Lower leg skin (tissue), 4 donors: ENCODE results near the gene ARHGAP15. TPM values are rescaled to one million over a fixed set of nuclear protein-coding genes. Genes with fewer than 3 reads are reported as not detected.

Experiments
- DNase-seq, 2 donors: peaks; one replicate each; pipeline ENCODE4 v3.0.0-alpha.2; 2019; ENCODE audit warnings: low spot score in 2 of 2
- H3K4me3 ChIP-seq: fragments of 200-600 bp; sonication (generic); 2 replicates; pipeline ENCODE4 v1.5.1; 2017; ENCODE audit warnings: mild to moderate bottlenecking, low read depth; ENCODE audit not compliant: poor library complexity, severe bottlenecking
- POLR2A ChIP-seq, 2 donors: fragments of 450-650 bp; IDR thresholded peaks; one replicate each; pipeline ENCODE4 v1.6.1; 2016 to 2017; ENCODE audit warnings: antibody characterized with exemption in 2 of 2, mild to moderate bottlenecking in 1 of 2, moderate library complexity in 1 of 2
- WGBS, 2 donors: methylation state at CpG; one replicate each; pipeline ENCODE4 v1.1.5; 2018; 5-methylcytosine and 5-hydroxymethylcytosine counted together
- intact Hi-C: fragments of 100-400 bp; cut with DNase I; formaldehyde crosslinking; loops from one replicate; pipeline ENCODE4 v1.15.0; 2023; ENCODE audit warnings: low total_unique reads
- total RNA-seq, 4 donors: library from RNA; depleted of rRNA; stranded (reverse); fragments of >200 nt; gene quantifications; one replicate each; pipeline ENCODE4 v1.1.0, GENCODE V29; 2016
- TF ChIP-seq, protein P1 (sequence below), 3 donors: fragments of 450-650 bp; IDR thresholded peaks; one replicate each; pipeline ENCODE4 v1.5.1; 2016; ENCODE audit warnings: antibody characterized with exemption in 3 of 3, mild to moderate bottlenecking in 3 of 3, moderate library complexity in 2 of 3

Gene ARHGAP15
- total RNA-seq, 4 donors from 2014 or later = 1.1 to 4.6 (median 2.4) TPM

DNA sequence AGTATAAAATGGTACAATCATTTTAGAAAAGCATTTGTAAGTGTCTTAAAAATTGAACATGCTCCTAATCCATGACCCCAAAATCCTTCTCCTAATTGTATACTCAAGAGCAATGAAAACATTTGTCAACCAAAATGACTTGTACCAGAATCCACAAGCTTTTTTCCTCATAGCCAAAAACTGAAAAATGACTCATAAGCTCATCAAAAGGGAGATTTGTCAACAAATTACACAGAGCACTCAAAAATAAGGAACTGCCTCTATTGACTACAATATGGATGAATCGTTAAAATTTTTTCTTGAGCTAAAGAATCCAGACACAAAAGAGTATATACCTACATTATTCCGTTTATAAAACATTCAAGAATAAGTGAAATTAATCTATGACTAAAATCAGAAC lies 544.8 kb downstream of the ARHGAP15 start:
- DNase-seq = no peak
- intact Hi-C loops = no loop called here
- TF ChIP-seq, protein P1, sequence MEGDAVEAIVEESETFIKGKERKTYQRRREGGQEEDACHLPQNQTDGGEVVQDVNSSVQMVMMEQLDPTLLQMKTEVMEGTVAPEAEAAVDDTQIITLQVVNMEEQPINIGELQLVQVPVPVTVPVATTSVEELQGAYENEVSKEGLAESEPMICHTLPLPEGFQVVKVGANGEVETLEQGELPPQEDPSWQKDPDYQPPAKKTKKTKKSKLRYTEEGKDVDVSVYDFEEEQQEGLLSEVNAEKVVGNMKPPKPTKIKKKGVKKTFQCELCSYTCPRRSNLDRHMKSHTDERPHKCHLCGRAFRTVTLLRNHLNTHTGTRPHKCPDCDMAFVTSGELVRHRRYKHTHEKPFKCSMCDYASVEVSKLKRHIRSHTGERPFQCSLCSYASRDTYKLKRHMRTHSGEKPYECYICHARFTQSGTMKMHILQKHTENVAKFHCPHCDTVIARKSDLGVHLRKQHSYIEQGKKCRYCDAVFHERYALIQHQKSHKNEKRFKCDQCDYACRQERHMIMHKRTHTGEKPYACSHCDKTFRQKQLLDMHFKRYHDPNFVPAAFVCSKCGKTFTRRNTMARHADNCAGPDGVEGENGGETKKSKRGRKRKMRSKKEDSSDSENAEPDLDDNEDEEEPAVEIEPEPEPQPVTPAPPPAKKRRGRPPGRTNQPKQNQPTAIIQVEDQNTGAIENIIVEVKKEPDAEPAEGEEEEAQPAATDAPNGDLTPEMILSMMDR (IDR thresholded peaks at IDR 0.05) = no peak
- TF ChIP-seq POLR2A (IDR thresholded peaks at IDR 0.05) = no peak
- no peak overlapping the region for H3K4me3 ChIP-seq
- 93 to 95% methylated on average over 2 of the region's 2 CpGs for WGBS, 2 donors

DNA sequence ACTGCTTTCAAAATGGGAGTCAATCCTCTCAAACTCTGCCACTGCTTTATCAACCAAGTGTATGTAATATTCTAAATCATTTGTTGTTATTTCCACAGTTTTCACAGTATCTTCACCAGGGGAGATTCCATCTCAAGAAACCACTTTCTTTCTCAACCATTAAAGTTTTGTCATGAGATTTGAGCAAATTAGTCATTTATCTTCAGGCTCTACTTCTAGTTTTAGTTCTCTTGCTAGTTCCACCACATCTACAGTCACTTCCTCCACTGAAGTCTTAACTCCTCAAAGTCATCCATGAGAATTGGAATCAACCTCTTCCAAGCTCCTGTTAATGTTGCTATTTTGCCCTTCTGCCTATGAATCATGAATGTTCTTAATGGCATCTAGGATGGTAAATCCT lies 545.8 kb downstream of the ARHGAP15 start:
- TF ChIP-seq, protein P1 (IDR thresholded peaks at IDR 0.05) = no peak
- TF ChIP-seq POLR2A (IDR thresholded peaks at IDR 0.05) = no peak

DNA sequence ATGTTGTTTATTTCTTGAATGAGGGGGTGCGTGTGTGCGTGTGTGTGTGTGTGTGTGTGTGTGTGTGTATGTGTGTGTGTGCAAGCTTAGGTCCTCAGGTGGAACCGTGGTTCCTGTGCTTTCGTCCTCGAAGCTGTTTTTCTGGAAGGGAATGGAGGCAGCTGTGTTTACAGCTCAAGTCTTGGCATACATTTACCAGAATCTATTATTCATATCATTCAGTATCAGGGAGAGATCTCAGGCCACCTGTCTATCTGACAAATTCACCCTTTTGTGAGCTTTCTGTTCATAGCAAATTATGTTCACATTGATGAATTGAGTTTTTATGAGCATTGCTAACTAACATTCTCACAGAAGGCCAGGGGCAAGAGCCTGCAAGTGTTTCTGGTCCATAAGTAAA lies 550.4 kb downstream of the ARHGAP15 start:
- TF ChIP-seq POLR2A (IDR thresholded peaks at IDR 0.05) = no peak
- TF ChIP-seq, protein P1 (IDR thresholded peaks at IDR 0.05) = no peak
- intact Hi-C loops = no loop called here
- 71 to 78% methylated on average over 5 of the region's 5 CpGs for WGBS, 2 donors
- DNase-seq = no peak
- no peak overlapping the region for H3K4me3 ChIP-seq

More for the DNA sequence above, 545.8 kb downstream of the ARHGAP15 start:
- intact Hi-C loops = no loop called here
- no peak for DNase-seq
- H3K4me3 ChIP-seq = no peak overlapping the region

DNA sequence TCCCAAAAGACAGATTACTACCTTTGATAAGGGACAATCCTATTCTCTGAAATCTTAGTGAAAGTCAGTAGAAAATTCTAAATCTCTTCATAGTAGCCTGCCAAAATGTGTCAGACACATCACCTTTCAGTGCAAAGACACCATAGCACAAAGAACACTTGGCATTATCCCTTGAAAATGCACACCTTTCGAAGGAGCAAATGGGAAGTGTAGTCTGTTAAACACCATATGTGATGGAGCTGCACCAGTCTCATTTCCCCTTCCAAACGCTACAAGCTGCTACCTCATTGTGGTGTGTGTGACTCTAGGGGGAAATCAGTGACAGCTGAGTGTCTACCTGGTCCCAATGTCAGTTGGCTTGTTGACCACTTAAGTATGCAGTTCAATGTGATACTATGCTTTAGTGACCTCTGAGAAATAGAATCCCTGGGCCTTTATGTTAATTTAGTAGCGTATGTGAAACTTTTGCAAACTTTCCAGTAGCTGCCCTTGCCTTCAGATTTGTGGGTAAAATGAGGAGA lies 551.7 kb downstream of the ARHGAP15 start:
- DNase-seq = no peak
- WGBS, 2 donors = 85 to 92% methylated on average over 3 of the region's 3 CpGs
- no peak overlapping the region for H3K4me3 ChIP-seq
- TF ChIP-seq POLR2A (IDR thresholded peaks at IDR 0.05) = no peak
- TF ChIP-seq, protein P1 (IDR thresholded peaks at IDR 0.05) = no peak
- intact Hi-C loops = no loop called here

DNA sequence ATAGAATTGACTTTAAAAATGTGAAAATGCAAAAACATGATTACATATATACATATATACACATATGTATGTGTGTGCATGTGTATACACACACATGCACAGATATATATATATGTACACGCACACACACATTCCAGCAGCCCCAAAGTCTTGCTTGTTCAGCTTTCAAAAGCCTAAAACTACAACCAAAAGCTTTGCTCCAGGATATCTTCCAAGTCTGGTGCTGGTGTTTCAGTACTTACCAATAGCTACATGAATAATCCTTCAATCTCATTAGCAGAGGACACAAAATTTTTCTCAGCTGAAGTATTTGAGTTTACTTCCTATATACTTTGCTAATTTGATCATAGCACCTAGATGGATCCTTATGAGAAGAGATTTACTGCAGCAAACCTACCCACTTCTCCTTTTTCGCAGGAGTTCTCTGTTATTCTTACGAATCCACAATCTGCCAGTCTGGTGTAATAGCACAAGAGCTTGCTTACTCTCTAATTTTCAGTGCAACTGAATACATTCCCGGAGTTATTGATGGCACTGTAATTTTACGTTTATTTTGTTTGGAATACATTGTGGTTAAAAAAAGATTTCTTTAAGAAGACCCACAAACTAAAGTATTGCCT lies 553.3 kb downstream of the ARHGAP15 start:
- DNase-seq = no peak

More for the DNA sequence above, 553.3 kb downstream of the ARHGAP15 start:
- intact Hi-C loops = no loop called here
- no peak overlapping the region for H3K4me3 ChIP-seq
- 84 to 89% methylated on average over 5 of the region's 5 CpGs for WGBS, 2 donors
- TF ChIP-seq POLR2A (IDR thresholded peaks at IDR 0.05) = no peak
- TF ChIP-seq, protein P1 (IDR thresholded peaks at IDR 0.05) = no peak
